WTC11 (cell line): ENCODE measurements around the gene KIF21A. TPM values are rescaled to one million over a fixed set of nuclear protein-coding genes. Genes with fewer than 3 reads are reported as not detected.

Source experiments
- ATAC-seq: fragments of 200-7000 bp; cut with Tn5 transposase; 2 replicates; pipeline ENCODE4 v1.10.0; 2021; ENCODE audit warnings: mild to moderate bottlenecking, moderate library complexity
- CTCF ChIA-PET: fragments of 300-600 bp; sonication (Branson Sonifier 250); formaldehyde crosslinking; loops from one replicate; lab custom pipeline; 2021; ENCODE audit warnings: antibody characterized with exemption; lab: Charles Lee
- POLR2A ChIA-PET: fragments of 350-600 bp; sonication (Branson Sonifier 250); formaldehyde crosslinking; loops from one replicate; lab custom pipeline; 2021; ENCODE audit warnings: antibody characterized with exemption; lab: Charles Lee
- DNase-seq: peaks from one replicate; pipeline ENCODE4 v3.0.0; 2021; ENCODE audit warnings: low spot score
- H3K27ac Mint-ChIP-seq: 2 replicates; pipeline ENCODE4 v1.8.0; 2021; ENCODE audit warnings: mixed read lengths
- H3K27me3 Mint-ChIP-seq: 2 replicates; pipeline ENCODE4 v1.8.0; 2021; ENCODE audit warnings: low read depth, mild to moderate bottlenecking, moderate library complexity, mixed read lengths
- H3K36me3 Mint-ChIP-seq: 2 replicates; pipeline ENCODE4 v1.8.0; 2021; ENCODE audit warnings: mixed read lengths
- H3K4me1 Mint-ChIP-seq: 2 replicates; pipeline ENCODE4 v1.8.0; 2022; ENCODE audit warnings: mixed read lengths
- H3K4me3 Mint-ChIP-seq: 2 replicates; pipeline ENCODE4 v1.8.0; 2021; ENCODE audit warnings: mild to moderate bottlenecking, moderate library complexity, mixed read lengths
- H3K9me3 Mint-ChIP-seq: 2 replicates; pipeline ENCODE4 v1.8.0; 2021; ENCODE audit warnings: mixed read lengths
- ATF1 ChIP-seq: sonication (generic); formaldehyde crosslinking; IDR thresholded peaks from 2 replicates; pipeline ENCODE4 v1.8.1; 2023; ENCODE audit warnings: mild to moderate bottlenecking, moderate library complexity, missing genetic modification reagents
- EMX1 ChIP-seq: fragments of 250-450 bp; sonication (Bioruptor Pico); IDR thresholded peaks from 2 replicates; pipeline ENCODE4 v1.8.0; 2021; ENCODE audit warnings: mild to moderate bottlenecking
- FOXJ3 ChIP-seq: sonication (generic); formaldehyde crosslinking; IDR thresholded peaks from 2 replicates; pipeline ENCODE4 v1.9.0; 2021; ENCODE audit warnings: missing genetic modification reagents, mild to moderate bottlenecking, borderline replicate concordance
- GABPB1 ChIP-seq: sonication (generic); formaldehyde crosslinking; IDR thresholded peaks from 2 replicates; pipeline ENCODE4 v1.8.1; 2023; ENCODE audit warnings: mild to moderate bottlenecking, missing genetic modification reagents
- IRF2 ChIP-seq: sonication (generic); formaldehyde crosslinking; IDR thresholded peaks from 2 replicates; pipeline ENCODE4 v1.8.0; 2022; ENCODE audit warnings: low read depth, missing genetic modification reagents, borderline replicate concordance
- KAT7 ChIP-seq: sonication (generic); formaldehyde crosslinking; IDR thresholded peaks from 2 replicates; pipeline ENCODE4 v1.8.1; 2023; ENCODE audit warnings: missing genetic modification reagents, mild to moderate bottlenecking, borderline replicate concordance
- NR3C1 ChIP-seq: sonication (generic); formaldehyde crosslinking; conservative IDR thresholded peaks from 2 replicates; pipeline ENCODE4 v1.8.1; 2023; ENCODE audit warnings: low read depth, mild to moderate bottlenecking, missing genetic modification reagents
- RELA ChIP-seq: sonication (generic); formaldehyde crosslinking; IDR thresholded peaks from 2 replicates; pipeline ENCODE4 v1.8.1; 2022; ENCODE audit warnings: missing genetic modification reagents, mild to moderate bottlenecking, borderline replicate concordance
- TEAD4 ChIP-seq: sonication (generic); formaldehyde crosslinking; IDR thresholded peaks from 2 replicates; pipeline ENCODE4 v1.8.0; 2022; ENCODE audit warnings: mild to moderate bottlenecking, missing genetic modification reagents
- ZNF232 ChIP-seq: sonication (generic); formaldehyde crosslinking; IDR thresholded peaks from 2 replicates; pipeline ENCODE4 v1.8.0; 2022; ENCODE audit warnings: mild to moderate bottlenecking, missing genetic modification reagents
- ZNF416 ChIP-seq: fragments of 250-450 bp; sonication (Bioruptor Pico); IDR thresholded peaks from 2 replicates; pipeline ENCODE4 v1.9.0; 2021; ENCODE audit warnings: mild to moderate bottlenecking, inconsistent platforms
- total RNA-seq: library from RNA; stranded (reverse); gene quantifications from 3 replicates; pipeline ENCODE4 v1.2.3, GENCODE V29; 2021
- TF ChIP-seq, protein P1 (sequence below): fragments of 250-450 bp; sonication (Bioruptor Pico); IDR thresholded peaks from 2 replicates; pipeline ENCODE4 v1.8.0; 2021; ENCODE audit warnings: mild to moderate bottlenecking
- TF ChIP-seq, protein P2 (sequence below): fragments of 250-450 bp; sonication (Bioruptor Pico); IDR thresholded peaks from 2 replicates; pipeline ENCODE4 v2.1.2; 2022; ENCODE audit warnings: mild to moderate bottlenecking, moderate library complexity
- TF ChIP-seq, protein P3 (sequence below): sonication (generic); formaldehyde crosslinking; IDR thresholded peaks from 2 replicates; pipeline ENCODE4 v1.8.1; 2022; ENCODE audit warnings: low read depth, missing genetic modification reagents, borderline replicate concordance
- TF ChIP-seq, protein P4 (sequence below): fragments of 250-450 bp; sonication (Bioruptor Pico); IDR thresholded peaks from 2 replicates; pipeline ENCODE4 v1.9.0; 2021; ENCODE audit warnings: mild to moderate bottlenecking, borderline replicate concordance
- TF ChIP-seq, protein P5 (sequence below): fragments of 250-450 bp; sonication (Bioruptor Pico); IDR thresholded peaks from 2 replicates; pipeline ENCODE4 v1.9.0; 2021; ENCODE audit warnings: mild to moderate bottlenecking
- TF ChIP-seq, protein P6 (sequence below): sonication (generic); formaldehyde crosslinking; IDR thresholded peaks from 2 replicates; pipeline ENCODE4 v1.8.0; 2022; ENCODE audit warnings: missing genetic modification reagents
- TF ChIP-seq, protein P7 (sequence below): fragments of 250-450 bp; sonication (Bioruptor Pico); conservative IDR thresholded peaks from 2 replicates; pipeline ENCODE4 v1.9.0; 2021; ENCODE audit warnings: mild to moderate bottlenecking
- TF ChIP-seq, protein P8 (sequence below): sonication (generic); formaldehyde crosslinking; IDR thresholded peaks from 2 replicates; pipeline ENCODE4 v1.8.0; 2023; ENCODE audit warnings: mild to moderate bottlenecking, missing genetic modification reagents

Gene KIF21A
- total RNA-seq, 1 experiment from 2014 or later: 34.7 TPM

DNA sequence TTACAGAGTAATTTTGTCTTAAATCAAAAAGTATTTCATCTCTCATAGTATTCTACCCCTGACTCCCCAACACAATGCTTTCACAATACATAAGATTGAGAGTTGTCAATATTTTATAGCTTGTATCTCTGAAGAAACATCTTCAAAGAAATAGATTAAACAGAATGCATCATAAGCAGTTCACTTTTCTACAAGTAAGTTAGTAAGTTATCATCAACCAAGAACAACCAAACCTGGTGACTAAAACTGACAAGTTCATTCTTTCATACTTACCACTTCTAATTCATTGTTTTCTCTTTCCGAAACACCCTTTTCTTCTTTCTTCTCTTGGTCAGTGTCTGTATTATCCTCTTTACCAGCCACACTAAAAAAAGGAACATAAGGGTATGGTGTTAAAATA, 101.2 kb downstream of the KIF21A start (continued):
- TF ChIP-seq, protein P1, sequence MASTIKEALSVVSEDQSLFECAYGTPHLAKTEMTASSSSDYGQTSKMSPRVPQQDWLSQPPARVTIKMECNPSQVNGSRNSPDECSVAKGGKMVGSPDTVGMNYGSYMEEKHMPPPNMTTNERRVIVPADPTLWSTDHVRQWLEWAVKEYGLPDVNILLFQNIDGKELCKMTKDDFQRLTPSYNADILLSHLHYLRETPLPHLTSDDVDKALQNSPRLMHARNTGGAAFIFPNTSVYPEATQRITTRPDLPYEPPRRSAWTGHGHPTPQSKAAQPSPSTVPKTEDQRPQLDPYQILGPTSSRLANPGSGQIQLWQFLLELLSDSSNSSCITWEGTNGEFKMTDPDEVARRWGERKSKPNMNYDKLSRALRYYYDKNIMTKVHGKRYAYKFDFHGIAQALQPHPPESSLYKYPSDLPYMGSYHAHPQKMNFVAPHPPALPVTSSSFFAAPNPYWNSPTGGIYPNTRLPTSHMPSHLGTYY (CRISPR knock-in tag): no peak
- TF ChIP-seq, protein P2, sequence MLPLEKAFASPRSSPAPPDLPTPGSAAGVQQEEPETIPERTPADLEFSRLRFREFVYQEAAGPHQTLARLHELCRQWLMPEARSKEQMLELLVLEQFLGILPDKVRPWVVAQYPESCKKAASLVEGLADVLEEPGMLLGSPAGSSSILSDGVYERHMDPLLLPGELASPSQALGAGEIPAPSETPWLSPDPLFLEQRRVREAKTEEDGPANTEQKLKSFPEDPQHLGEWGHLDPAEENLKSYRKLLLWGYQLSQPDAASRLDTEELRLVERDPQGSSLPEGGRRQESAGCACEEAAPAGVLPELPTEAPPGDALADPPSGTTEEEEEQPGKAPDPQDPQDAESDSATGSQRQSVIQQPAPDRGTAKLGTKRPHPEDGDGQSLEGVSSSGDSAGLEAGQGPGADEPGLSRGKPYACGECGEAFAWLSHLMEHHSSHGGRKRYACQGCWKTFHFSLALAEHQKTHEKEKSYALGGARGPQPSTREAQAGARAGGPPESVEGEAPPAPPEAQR (CRISPR knock-in tag): no peak
- TF ChIP-seq, protein P3, sequence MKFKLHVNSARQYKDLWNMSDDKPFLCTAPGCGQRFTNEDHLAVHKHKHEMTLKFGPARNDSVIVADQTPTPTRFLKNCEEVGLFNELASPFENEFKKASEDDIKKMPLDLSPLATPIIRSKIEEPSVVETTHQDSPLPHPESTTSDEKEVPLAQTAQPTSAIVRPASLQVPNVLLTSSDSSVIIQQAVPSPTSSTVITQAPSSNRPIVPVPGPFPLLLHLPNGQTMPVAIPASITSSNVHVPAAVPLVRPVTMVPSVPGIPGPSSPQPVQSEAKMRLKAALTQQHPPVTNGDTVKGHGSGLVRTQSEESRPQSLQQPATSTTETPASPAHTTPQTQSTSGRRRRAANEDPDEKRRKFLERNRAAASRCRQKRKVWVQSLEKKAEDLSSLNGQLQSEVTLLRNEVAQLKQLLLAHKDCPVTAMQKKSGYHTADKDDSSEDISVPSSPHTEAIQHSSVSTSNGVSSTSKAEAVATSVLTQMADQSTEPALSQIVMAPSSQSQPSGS (CRISPR knock-in tag): no peak
- TF ChIP-seq, protein P4, sequence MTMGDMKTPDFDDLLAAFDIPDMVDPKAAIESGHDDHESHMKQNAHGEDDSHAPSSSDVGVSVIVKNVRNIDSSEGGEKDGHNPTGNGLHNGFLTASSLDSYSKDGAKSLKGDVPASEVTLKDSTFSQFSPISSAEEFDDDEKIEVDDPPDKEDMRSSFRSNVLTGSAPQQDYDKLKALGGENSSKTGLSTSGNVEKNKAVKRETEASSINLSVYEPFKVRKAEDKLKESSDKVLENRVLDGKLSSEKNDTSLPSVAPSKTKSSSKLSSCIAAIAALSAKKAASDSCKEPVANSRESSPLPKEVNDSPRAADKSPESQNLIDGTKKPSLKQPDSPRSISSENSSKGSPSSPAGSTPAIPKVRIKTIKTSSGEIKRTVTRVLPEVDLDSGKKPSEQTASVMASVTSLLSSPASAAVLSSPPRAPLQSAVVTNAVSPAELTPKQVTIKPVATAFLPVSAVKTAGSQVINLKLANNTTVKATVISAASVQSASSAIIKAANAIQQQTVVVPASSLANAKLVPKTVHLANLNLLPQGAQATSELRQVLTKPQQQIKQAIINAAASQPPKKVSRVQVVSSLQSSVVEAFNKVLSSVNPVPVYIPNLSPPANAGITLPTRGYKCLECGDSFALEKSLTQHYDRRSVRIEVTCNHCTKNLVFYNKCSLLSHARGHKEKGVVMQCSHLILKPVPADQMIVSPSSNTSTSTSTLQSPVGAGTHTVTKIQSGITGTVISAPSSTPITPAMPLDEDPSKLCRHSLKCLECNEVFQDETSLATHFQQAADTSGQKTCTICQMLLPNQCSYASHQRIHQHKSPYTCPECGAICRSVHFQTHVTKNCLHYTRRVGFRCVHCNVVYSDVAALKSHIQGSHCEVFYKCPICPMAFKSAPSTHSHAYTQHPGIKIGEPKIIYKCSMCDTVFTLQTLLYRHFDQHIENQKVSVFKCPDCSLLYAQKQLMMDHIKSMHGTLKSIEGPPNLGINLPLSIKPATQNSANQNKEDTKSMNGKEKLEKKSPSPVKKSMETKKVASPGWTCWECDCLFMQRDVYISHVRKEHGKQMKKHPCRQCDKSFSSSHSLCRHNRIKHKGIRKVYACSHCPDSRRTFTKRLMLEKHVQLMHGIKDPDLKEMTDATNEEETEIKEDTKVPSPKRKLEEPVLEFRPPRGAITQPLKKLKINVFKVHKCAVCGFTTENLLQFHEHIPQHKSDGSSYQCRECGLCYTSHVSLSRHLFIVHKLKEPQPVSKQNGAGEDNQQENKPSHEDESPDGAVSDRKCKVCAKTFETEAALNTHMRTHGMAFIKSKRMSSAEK (CRISPR knock-in tag): no peak
- TF ChIP-seq ZNF232 (CRISPR knock-in tag) (no peak), NR3C1 (CRISPR knock-in tag) (no peak), RELA (CRISPR knock-in tag) (no peak), TEAD4 (CRISPR knock-in tag) (no peak)
- TF ChIP-seq, all 79 proteins: peak for 0

DNA sequence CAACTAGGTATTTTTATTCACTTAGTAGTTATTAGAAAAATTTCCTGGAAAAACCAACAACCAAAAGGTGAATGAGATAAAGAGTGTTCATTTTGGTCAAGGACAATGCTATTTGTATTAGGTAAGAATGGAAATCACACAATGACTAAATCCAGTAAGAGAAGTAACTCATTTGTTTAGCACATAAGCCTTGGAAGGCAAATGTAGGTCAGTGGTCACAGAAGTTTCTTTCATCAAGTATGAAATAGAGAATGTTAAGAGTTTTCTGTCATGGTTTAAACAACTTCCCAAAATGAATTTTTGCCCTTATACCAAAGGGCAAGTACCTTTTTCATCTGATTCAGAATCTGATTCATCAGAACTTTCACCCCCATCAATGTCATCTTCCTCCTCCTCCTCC, 101.7 kb downstream of the KIF21A start:
- TF ChIP-seq GABPB1 (CRISPR knock-in tag) (no peak), ATF1 (CRISPR knock-in tag) (no peak), RELA (CRISPR knock-in tag) (no peak), KAT7 (CRISPR knock-in tag) (no peak), IRF2 (CRISPR knock-in tag) (no peak), FOXJ3 (CRISPR knock-in tag) (no peak), EMX1 (no peak), ZNF416 (CRISPR knock-in tag) (no peak)
- TF ChIP-seq, protein P5, sequence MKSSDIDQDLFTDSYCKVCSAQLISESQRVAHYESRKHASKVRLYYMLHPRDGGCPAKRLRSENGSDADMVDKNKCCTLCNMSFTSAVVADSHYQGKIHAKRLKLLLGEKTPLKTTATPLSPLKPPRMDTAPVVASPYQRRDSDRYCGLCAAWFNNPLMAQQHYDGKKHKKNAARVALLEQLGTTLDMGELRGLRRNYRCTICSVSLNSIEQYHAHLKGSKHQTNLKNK: no peak
- TF ChIP-seq, protein P6, sequence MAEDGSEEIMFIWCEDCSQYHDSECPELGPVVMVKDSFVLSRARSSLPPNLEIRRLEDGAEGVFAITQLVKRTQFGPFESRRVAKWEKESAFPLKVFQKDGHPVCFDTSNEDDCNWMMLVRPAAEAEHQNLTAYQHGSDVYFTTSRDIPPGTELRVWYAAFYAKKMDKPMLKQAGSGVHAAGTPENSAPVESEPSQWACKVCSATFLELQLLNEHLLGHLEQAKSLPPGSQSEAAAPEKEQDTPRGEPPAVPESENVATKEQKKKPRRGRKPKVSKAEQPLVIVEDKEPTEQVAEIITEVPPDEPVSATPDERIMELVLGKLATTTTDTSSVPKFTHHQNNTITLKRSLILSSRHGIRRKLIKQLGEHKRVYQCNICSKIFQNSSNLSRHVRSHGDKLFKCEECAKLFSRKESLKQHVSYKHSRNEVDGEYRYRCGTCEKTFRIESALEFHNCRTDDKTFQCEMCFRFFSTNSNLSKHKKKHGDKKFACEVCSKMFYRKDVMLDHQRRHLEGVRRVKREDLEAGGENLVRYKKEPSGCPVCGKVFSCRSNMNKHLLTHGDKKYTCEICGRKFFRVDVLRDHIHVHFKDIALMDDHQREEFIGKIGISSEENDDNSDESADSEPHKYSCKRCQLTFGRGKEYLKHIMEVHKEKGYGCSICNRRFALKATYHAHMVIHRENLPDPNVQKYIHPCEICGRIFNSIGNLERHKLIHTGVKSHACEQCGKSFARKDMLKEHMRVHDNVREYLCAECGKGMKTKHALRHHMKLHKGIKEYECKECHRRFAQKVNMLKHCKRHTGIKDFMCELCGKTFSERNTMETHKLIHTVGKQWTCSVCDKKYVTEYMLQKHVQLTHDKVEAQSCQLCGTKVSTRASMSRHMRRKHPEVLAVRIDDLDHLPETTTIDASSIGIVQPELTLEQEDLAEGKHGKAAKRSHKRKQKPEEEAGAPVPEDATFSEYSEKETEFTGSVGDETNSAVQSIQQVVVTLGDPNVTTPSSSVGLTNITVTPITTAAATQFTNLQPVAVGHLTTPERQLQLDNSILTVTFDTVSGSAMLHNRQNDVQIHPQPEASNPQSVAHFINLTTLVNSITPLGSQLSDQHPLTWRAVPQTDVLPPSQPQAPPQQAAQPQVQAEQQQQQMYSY (CRISPR knock-in tag): no peak
- TF ChIP-seq, protein P7, sequence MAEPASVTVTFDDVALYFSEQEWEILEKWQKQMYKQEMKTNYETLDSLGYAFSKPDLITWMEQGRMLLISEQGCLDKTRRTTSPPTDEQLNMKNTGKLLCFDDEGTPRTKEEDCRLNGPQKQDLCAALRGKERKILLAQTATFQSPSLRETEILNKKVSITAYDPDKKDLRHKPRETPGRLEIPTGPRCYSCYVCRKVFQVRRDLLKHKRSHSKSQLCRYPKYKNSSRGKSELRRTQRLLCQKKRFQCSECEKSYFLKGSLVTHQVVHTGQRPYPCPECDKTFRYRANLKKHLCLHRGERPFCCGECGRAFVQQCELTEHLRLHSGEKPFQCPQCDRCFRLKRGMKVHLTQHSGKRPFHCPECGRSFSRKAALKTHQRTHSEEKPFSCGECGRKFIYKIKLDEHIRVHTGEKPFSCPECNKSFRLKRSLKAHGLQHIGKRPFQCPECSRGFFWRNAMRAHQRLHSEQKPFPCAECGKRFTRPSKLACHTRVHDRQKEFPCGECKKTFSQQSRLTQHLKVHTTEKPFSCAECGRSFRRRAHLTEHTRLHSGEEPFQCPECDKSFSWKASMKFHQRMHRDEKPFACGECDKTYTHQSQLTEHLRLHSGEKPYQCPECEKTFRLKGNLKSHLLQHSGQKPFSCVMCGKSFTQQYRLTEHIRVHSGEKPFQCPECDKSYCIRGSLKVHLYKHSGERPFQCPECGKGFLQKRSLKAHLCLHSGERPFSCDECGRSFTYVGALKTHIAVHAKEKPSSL (CRISPR knock-in tag): no peak
- TF ChIP-seq, protein P8, sequence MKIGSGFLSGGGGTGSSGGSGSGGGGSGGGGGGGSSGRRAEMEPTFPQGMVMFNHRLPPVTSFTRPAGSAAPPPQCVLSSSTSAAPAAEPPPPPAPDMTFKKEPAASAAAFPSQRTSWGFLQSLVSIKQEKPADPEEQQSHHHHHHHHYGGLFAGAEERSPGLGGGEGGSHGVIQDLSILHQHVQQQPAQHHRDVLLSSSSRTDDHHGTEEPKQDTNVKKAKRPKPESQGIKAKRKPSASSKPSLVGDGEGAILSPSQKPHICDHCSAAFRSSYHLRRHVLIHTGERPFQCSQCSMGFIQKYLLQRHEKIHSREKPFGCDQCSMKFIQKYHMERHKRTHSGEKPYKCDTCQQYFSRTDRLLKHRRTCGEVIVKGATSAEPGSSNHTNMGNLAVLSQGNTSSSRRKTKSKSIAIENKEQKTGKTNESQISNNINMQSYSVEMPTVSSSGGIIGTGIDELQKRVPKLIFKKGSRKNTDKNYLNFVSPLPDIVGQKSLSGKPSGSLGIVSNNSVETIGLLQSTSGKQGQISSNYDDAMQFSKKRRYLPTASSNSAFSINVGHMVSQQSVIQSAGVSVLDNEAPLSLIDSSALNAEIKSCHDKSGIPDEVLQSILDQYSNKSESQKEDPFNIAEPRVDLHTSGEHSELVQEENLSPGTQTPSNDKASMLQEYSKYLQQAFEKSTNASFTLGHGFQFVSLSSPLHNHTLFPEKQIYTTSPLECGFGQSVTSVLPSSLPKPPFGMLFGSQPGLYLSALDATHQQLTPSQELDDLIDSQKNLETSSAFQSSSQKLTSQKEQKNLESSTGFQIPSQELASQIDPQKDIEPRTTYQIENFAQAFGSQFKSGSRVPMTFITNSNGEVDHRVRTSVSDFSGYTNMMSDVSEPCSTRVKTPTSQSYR (CRISPR knock-in tag): no peak
- ChIA-PET POLR2A (no interaction called here), CTCF (no interaction called here)
- ATAC-seq (no peak), DNase-seq (no peak)
- Mint-ChIP-seq H3K36me3 (peaks cover 11% of the 10 kb centered on the region), H3K4me1 (peaks cover 5% of the 10 kb centered on the region), H3K9me3 (no peaks in the 10 kb centered on the region), H3K4me3 (no peak overlapping the region), H3K27me3 (no peaks in the 10 kb centered on the region), H3K27ac (no peak overlapping the region)
